BLaER1 (cell line): ENCODE results near the gene NIN.
A peak's percentile ranks its signal among the peaks of the same experiment; 100 is the strongest.
"Not testable (repeated sequence)": the region's sequence is repeated elsewhere in the genome, so short reads cannot be mapped to it uniquely, and the experiment has no call there.

ENCODE experiments used
- H3K27ac ChIP-seq: shearing (Covaris generic); formaldehyde crosslinking; 2 replicates; pipeline ENCODE4 v1.8.1; 2022
- H3K27me3 ChIP-seq: shearing (Covaris generic); formaldehyde crosslinking; 2 replicates; pipeline ENCODE4 v1.8.1; 2022
- H3K36me3 ChIP-seq: shearing (Covaris generic); formaldehyde crosslinking; 2 replicates; pipeline ENCODE4 v1.8.1; 2022
- H3K4me1 ChIP-seq: shearing (Covaris generic); formaldehyde crosslinking; 2 replicates; pipeline ENCODE4 v1.8.1; 2022
- H3K4me2 ChIP-seq: shearing (Covaris generic); formaldehyde crosslinking; 2 replicates; pipeline ENCODE4 v1.8.1; 2022
- H3K4me3 ChIP-seq: shearing (Covaris generic); formaldehyde crosslinking; 2 replicates; pipeline ENCODE4 v1.8.1; 2022
- H3K9ac ChIP-seq: shearing (Covaris generic); formaldehyde crosslinking; 2 replicates; pipeline ENCODE4 v1.8.1; 2022
- H3K9me3 ChIP-seq: shearing (Covaris generic); formaldehyde crosslinking; 2 replicates; pipeline ENCODE4 v1.8.1; 2022
- H4K20me1 ChIP-seq: shearing (Covaris generic); formaldehyde crosslinking; 2 replicates; pipeline ENCODE4 v1.8.1; 2022
- Cebpa-rat ChIP-seq: shearing (Covaris generic); IDR thresholded peaks from 2 replicates; pipeline ENCODE4 v1.8.1; 2022

NIN gene

GRCh38 chr14:50821510-50822464, 9.2 kb downstream of the NIN start:
- peak overlapping the region; percentile 75 for H3K4me2 ChIP-seq
- peaks cover 72% of the 10 kb centered on the region for H4K20me1 ChIP-seq
- no peak for TF ChIP-seq Cebpa-rat
- H3K9ac ChIP-seq = peak overlapping the region; percentile 35; the same call in 1 of the 2 replicates
- peak overlapping the region; percentile 50 for H3K27ac ChIP-seq
- peak overlapping the region; percentile 11; the same call in 1 of the 2 replicates for H3K4me3 ChIP-seq
- H3K27me3 ChIP-seq = no peaks in the 10 kb centered on the region
- H3K36me3 ChIP-seq = peaks cover 51% of the 10 kb centered on the region
- H3K4me1 ChIP-seq = peaks cover 84% of the 10 kb centered on the region
- no peaks in the 10 kb centered on the region for H3K9me3 ChIP-seq

- Histone ChIP-seq H3K4me2 (peak overlapping the region; percentile 75), H3K9me3 (peaks cover 7% of the 10 kb centered on the region), H4K20me1 (peaks cover 70% of the 10 kb centered on the region), H3K27ac (peak overlapping the region; percentile 50; the same call in 1 of the 2 replicates), H3K4me1 (peaks cover 75% of the 10 kb centered on the region), H3K27me3 (no peaks in the 10 kb centered on the region), H3K4me3 (no peak overlapping the region), H3K36me3 (peaks cover 53% of the 10 kb centered on the region), H3K9ac (no peak overlapping the region)
- no peak for TF ChIP-seq Cebpa-rat
Observed at GRCh38 chr14:50820786-50821509, 10.0 kb downstream of the NIN start.

- Histone ChIP-seq H3K36me3 (peaks cover 58% of the 10 kb centered on the region), H3K9me3 (peaks cover 23% of the 10 kb centered on the region), H3K4me1 (peaks cover 62% of the 10 kb centered on the region), H4K20me1 (peaks cover 60% of the 10 kb centered on the region), H3K4me2 (peak overlapping the region; percentile 26; the same call in 1 of the 2 replicates)
- H3K4me3 ChIP-seq, H3K27ac ChIP-seq, H3K27me3 ChIP-seq, H3K9ac ChIP-seq: not testable (repeated sequence)
Observed at GRCh38 chr14:50819303-50819702, 11.7 kb downstream of the NIN start.

GRCh38 chr14:50816395-50817047, 14.4 kb downstream of the NIN start:
- TF ChIP-seq Cebpa-rat = no peak
- H3K27ac ChIP-seq = no peak overlapping the region
- peaks cover 68% of the 10 kb centered on the region for H3K36me3 ChIP-seq
- H3K9ac ChIP-seq = no peak overlapping the region
- H3K4me3 ChIP-seq = no peak overlapping the region
- H3K4me2 ChIP-seq = no peak overlapping the region
- H3K27me3 ChIP-seq = no peaks in the 10 kb centered on the region
- peaks cover 60% of the 10 kb centered on the region for H3K4me1 ChIP-seq
- H3K9me3 ChIP-seq = peaks cover 23% of the 10 kb centered on the region
- H4K20me1 ChIP-seq = peaks cover 57% of the 10 kb centered on the region

- Histone ChIP-seq H3K9me3 (peaks cover 23% of the 10 kb centered on the region), H3K4me1 (peaks cover 50% of the 10 kb centered on the region), H4K20me1 (peaks cover 47% of the 10 kb centered on the region), H3K36me3 (peaks cover 61% of the 10 kb centered on the region)
- not testable (repeated sequence) for H3K4me2 ChIP-seq, H3K9ac ChIP-seq, H3K27ac ChIP-seq, H3K27me3 ChIP-seq, H3K4me3 ChIP-seq
Observed at GRCh38 chr14:50815526-50815925, 15.4 kb downstream of the NIN start.

- Histone ChIP-seq H3K36me3 (peaks cover 59% of the 10 kb centered on the region), H3K4me1 (peaks cover 46% of the 10 kb centered on the region), H3K9me3 (peaks cover 23% of the 10 kb centered on the region), H4K20me1 (peaks cover 42% of the 10 kb centered on the region)
- not testable (repeated sequence) for H3K9ac ChIP-seq, H3K27me3 ChIP-seq, H3K4me2 ChIP-seq, H3K4me3 ChIP-seq, H3K27ac ChIP-seq
Observed at GRCh38 chr14:50815058-50815457, 15.9 kb downstream of the NIN start.

GRCh38 chr14:50814161-50814560, 16.8 kb downstream of the NIN start:
- Histone ChIP-seq H3K9ac (no peak overlapping the region), H3K27ac (no peak overlapping the region), H3K4me2 (peak overlapping the region; percentile 81)

GRCh38 chr14:50813544-50813863, 17.5 kb downstream of the NIN start:
- Histone ChIP-seq H3K4me1 (peaks cover 30% of the 10 kb centered on the region), H3K9ac (no peak overlapping the region), H4K20me1 (peaks cover 51% of the 10 kb centered on the region), H3K27ac (peak overlapping the region; percentile 52), H3K4me2 (peak overlapping the region; percentile 81), H3K9me3 (peaks cover 23% of the 10 kb centered on the region), H3K4me3 (0 out of 2 replicates have a peak overlapping the region, but pooled peaks have one; percentile 3), H3K36me3 (peaks cover 59% of the 10 kb centered on the region), H3K27me3 (no peaks in the 10 kb centered on the region)
- no peak; the same call in 1 of the 2 replicates for TF ChIP-seq Cebpa-rat

More at GRCh38 chr14:50814161-50814560, 16.8 kb downstream of the NIN start:
- peaks cover 57% of the 10 kb centered on the region for H3K36me3 ChIP-seq
- H4K20me1 ChIP-seq = peaks cover 44% of the 10 kb centered on the region
- peaks cover 23% of the 10 kb centered on the region for H3K9me3 ChIP-seq
- H3K27me3 ChIP-seq = no peaks in the 10 kb centered on the region
- no peak overlapping the region for H3K4me3 ChIP-seq
- H3K4me1 ChIP-seq = peaks cover 37% of the 10 kb centered on the region
- TF ChIP-seq Cebpa-rat = no peak

GRCh38 chr14:50812856-50813543, 18.0 kb downstream of the NIN start:
- H3K9me3 ChIP-seq = peaks cover 23% of the 10 kb centered on the region
- H3K27me3 ChIP-seq = no peaks in the 10 kb centered on the region
- H3K4me1 ChIP-seq = peaks cover 29% of the 10 kb centered on the region
- peaks cover 59% of the 10 kb centered on the region for H3K36me3 ChIP-seq
- peak overlapping the region; percentile 3; the same call in 1 of the 2 replicates for H3K4me3 ChIP-seq
- H3K9ac ChIP-seq = no peak overlapping the region
- TF ChIP-seq Cebpa-rat = no peak
- peak overlapping the region; percentile 81 for H3K4me2 ChIP-seq
- peak overlapping the region; percentile 52 for H3K27ac ChIP-seq
- H4K20me1 ChIP-seq = peaks cover 56% of the 10 kb centered on the region
